ENCODE results near the gene DOK1. TPM values are rescaled to one million over a fixed set of nuclear protein-coding genes. Genes with fewer than 3 reads are reported as not detected.
A peak's percentile ranks its signal among the peaks of the same experiment; 100 is the strongest.
"Not testable (repeated sequence)": the region's sequence is repeated elsewhere in the genome, so short reads cannot be mapped to it uniquely, and the experiment has no call there.

The DOK1 gene
- total RNA-seq, 6 experiments from 2014 or later, result 17.3 to 38.4 (median 31.5) TPM

DNA sequence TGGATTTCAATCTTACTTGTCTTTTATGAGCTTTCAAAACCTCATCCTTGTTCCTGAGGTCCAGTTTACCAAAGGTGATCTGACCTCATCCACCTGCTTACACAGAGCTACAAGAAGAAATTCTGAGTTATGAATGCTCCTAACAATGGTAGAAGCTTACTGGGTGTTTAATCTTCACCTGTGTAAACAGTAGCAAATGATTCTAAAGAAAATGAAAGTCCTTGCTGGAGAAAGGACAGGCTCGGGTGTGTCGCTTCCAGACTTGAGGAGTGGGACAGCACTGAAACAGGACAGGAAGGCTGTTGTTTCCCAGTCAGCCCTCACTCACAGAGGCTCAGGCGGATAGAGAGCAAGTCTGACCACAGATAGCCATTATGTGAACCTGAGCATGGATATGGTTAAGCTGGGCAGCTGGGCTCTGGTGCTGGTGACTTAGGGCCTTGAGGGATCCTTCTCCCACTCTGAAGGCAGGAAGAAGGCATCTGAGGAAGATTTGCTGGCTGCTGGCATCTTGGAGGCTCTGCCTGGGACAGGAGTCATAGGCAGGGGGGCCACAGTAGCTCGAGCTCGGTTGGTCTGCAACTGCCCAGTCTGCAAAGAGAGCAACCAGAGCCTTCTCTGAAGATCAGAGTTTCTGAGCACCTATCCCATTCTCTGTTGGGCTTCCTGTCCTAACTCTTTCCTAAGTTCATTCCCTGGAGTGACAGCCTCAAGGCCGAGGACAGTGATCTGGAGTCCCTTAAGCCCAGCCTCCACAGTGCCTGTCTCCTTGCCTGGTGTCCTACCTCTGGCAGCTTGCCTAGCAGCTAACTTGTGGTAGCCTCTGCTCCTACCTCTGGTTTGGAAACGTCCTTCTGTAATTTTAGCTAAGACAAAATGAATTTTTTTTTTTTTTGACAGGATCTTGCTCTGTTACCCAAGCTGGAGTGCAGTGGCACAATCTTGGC is 4.0 kb downstream of the DOK1 start:
- Mint-ChIP-seq H3K4me3 (no peak overlapping the region), H3K27me3 (ENCODE audit: insufficient read depth) (peaks cover 5% of the 10 kb centered on the region), H3K9me3 (no peaks in the 10 kb centered on the region), H3K36me3 (ENCODE audit: low read depth) (no peaks in the 10 kb centered on the region), H3K4me1 (ENCODE audit: low read depth) (peaks cover 34% of the 10 kb centered on the region), H3K27ac (no peak overlapping the region)
- DNase-seq, result no peak
- TF ChIP-seq, protein P1, sequence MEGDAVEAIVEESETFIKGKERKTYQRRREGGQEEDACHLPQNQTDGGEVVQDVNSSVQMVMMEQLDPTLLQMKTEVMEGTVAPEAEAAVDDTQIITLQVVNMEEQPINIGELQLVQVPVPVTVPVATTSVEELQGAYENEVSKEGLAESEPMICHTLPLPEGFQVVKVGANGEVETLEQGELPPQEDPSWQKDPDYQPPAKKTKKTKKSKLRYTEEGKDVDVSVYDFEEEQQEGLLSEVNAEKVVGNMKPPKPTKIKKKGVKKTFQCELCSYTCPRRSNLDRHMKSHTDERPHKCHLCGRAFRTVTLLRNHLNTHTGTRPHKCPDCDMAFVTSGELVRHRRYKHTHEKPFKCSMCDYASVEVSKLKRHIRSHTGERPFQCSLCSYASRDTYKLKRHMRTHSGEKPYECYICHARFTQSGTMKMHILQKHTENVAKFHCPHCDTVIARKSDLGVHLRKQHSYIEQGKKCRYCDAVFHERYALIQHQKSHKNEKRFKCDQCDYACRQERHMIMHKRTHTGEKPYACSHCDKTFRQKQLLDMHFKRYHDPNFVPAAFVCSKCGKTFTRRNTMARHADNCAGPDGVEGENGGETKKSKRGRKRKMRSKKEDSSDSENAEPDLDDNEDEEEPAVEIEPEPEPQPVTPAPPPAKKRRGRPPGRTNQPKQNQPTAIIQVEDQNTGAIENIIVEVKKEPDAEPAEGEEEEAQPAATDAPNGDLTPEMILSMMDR (IDR thresholded peaks at IDR 0.05), result no peak

DNA sequence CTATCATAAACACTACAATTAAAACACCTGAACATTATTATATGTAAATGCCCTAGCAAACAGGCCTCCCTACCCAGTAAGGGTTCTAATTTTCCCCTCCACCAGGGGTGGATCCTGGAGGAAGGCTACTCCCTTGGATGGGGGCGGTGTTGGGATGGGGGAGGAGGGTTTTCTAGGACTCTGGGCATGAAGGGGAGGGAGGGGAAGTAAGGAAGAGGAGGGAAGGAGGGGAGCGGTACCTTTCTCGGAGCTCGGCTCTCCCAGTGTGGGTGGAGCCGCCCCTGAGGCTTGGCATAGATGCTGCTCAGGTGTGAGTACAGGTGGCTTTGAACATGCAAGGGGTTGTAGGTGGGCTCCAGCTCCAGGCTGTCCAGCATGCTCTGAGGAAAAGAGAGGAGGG is 5.4 kb downstream of the DOK1 start:
- Mint-ChIP-seq H3K27ac (no peak overlapping the region), H3K9me3 (no peaks in the 10 kb centered on the region), H3K36me3 (ENCODE audit: low read depth) (no peaks in the 10 kb centered on the region), H3K4me1 (ENCODE audit: low read depth) (peaks cover 47% of the 10 kb centered on the region), H3K4me3 (no peak overlapping the region), H3K27me3 (ENCODE audit: insufficient read depth) (peaks cover 1% of the 10 kb centered on the region; the same call in 1 of the 2 replicates)
- TF ChIP-seq, protein P1 (IDR thresholded peaks at IDR 0.05), result no peak
- DNase-seq, result no peak

GRCh38 chr2:74560591-74560990 is 6.1 kb downstream of the DOK1 start:
- Mint-ChIP-seq H3K4me3 (no peak overlapping the region), H3K36me3 (ENCODE audit: low read depth) (no peaks in the 10 kb centered on the region), H3K27ac (no peak overlapping the region), H3K4me1 (ENCODE audit: low read depth) (peaks cover 49% of the 10 kb centered on the region), H3K9me3 (no peaks in the 10 kb centered on the region), H3K27me3 (ENCODE audit: insufficient read depth) (peaks cover 1% of the 10 kb centered on the region; the same call in 1 of the 2 replicates)
- TF ChIP-seq, protein P1 (IDR thresholded peaks at IDR 0.05), result no peak
- DNase-seq, result no peak

DNA sequence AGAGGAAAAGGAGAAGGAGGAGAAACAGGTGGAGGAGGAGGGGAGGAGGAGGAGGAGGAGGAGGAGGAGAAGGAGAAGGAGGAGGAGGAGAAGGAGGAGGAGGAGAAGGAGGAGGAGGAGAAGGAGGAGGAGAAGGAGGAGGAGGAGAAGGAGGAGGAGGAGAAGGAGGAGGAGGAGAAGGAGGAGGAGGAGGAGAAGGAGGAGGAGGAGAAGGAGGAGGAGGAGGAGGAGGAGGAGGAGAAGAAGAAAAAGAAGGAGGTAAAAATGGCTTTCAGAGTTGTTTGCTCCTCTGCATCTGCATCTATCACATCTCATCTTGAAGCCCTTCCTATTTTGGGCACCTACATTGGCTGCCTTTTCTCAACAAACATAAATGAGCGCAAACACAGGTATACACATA is 6.5 kb downstream of the DOK1 start:
- not testable (repeated sequence) for DNase-seq; H3K27me3 Mint-ChIP-seq (ENCODE audit: insufficient read depth); H3K27ac Mint-ChIP-seq; H3K9me3 Mint-ChIP-seq; H3K4me3 Mint-ChIP-seq; H3K36me3 Mint-ChIP-seq (ENCODE audit: low read depth)
- H3K4me1 Mint-ChIP-seq (ENCODE audit: low read depth), result peaks cover 53% of the 10 kb centered on the region

GRCh38 chr2:74562126-74562775 is 7.7 kb downstream of the DOK1 start:
- H3K36me3 Mint-ChIP-seq (ENCODE audit: low read depth), result no peaks in the 10 kb centered on the region
- peaks cover 1% of the 10 kb centered on the region; the same call in 1 of the 2 replicates for H3K27me3 Mint-ChIP-seq (ENCODE audit: insufficient read depth)
- H3K4me1 Mint-ChIP-seq (ENCODE audit: low read depth), result peaks cover 66% of the 10 kb centered on the region
- no peak overlapping the region for H3K4me3 Mint-ChIP-seq
- no peaks in the 10 kb centered on the region for H3K9me3 Mint-ChIP-seq
- TF ChIP-seq, protein P1 (IDR thresholded peaks at IDR 0.05), result no peak
- no peak for DNase-seq
- no peak overlapping the region for H3K27ac Mint-ChIP-seq

- Mint-ChIP-seq H3K27ac (peak overlapping the region; percentile 57), H3K27me3 (ENCODE audit: insufficient read depth) (no peaks in the 10 kb centered on the region), H3K4me1 (ENCODE audit: low read depth) (peaks cover 84% of the 10 kb centered on the region)
These were observed 9.7 kb downstream of the DOK1 start for GRCh38 chr2:74564222-74564621.

More at GRCh38 chr2:74564222-74564621, 9.7 kb downstream of the DOK1 start:
- TF ChIP-seq, protein P1 (IDR thresholded peaks at IDR 0.05), result no peak
- peak; percentile 41 for DNase-seq
- H3K36me3 Mint-ChIP-seq (ENCODE audit: low read depth), result no peaks in the 10 kb centered on the region
- no peaks in the 10 kb centered on the region for H3K9me3 Mint-ChIP-seq
- peak overlapping the region; percentile 35; the same call in 1 of the 2 replicates for H3K4me3 Mint-ChIP-seq

All from HFFc6 (cell line).